ENCODE data around the gene ITIH3. TPM values are rescaled to one million over a fixed set of nuclear protein-coding genes. Genes with fewer than 3 reads are reported as not detected.
A peak's percentile ranks its signal among the peaks of the same experiment; 100 is the strongest.

Gene ITIH3, protein sequence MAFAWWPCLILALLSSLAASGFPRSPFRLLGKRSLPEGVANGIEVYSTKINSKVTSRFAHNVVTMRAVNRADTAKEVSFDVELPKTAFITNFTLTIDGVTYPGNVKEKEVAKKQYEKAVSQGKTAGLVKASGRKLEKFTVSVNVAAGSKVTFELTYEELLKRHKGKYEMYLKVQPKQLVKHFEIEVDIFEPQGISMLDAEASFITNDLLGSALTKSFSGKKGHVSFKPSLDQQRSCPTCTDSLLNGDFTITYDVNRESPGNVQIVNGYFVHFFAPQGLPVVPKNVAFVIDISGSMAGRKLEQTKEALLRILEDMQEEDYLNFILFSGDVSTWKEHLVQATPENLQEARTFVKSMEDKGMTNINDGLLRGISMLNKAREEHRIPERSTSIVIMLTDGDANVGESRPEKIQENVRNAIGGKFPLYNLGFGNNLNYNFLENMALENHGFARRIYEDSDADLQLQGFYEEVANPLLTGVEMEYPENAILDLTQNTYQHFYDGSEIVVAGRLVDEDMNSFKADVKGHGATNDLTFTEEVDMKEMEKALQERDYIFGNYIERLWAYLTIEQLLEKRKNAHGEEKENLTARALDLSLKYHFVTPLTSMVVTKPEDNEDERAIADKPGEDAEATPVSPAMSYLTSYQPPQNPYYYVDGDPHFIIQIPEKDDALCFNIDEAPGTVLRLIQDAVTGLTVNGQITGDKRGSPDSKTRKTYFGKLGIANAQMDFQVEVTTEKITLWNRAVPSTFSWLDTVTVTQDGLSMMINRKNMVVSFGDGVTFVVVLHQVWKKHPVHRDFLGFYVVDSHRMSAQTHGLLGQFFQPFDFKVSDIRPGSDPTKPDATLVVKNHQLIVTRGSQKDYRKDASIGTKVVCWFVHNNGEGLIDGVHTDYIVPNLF
- total RNA-seq (1 to 10 TPM; 2.0 to 4.0 TPM), polyA plus RNA-seq (ENCODE audit: insufficient read length in 2 of 2) (1 to 10 TPM in 1 of 2 donors, under 1 TPM in 1; 0.92 to 6.2 TPM)
- long read RNA-seq, donor 1, partial matches to known transcripts, result 101 of 106 reads
- long read RNA-seq, donor 1, other reads (novel, unspliced or antisense), result 5 of 106 reads
- long read RNA-seq, donor 2, result 0 reads
- long read RNA-seq, donor 3, result 0 reads
- long read RNA-seq, donor 4, result 0 reads

DNA sequence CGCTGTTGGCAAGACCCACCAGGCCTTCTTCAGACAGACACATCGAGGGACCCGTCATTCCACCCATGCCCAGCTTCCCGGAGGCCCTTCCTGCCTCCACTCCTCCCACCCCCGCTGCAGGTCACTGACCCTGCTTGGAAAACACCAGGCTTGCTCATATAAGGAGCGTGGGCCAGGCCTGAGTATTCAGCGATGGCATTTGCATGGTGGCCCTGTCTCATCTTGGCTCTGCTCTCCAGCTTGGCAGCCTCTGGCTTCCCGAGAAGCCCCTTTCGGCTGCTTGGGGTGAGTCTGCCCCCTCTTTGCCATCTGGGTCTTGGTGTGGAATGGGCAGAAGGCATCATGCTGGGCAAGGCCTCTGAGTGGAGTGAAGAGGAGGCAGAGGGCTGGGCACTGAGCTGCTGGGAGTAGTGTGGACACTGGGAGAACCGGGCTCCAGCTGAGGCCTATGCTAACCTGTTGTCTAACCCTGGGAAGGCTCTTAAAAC, at the start of gene ITIH3:
TSS of gene ITIH3 (plus strand) at position 185 of the 488 bp plus-strand sequence. CDS start at position 193, 8 bp downstream.
- H3K4me1 ChIP-seq (ENCODE audit: control insufficient read depth, insufficient read depth, low read length), result peaks cover 7% of the 10 kb centered on the region
- no peaks in the 10 kb centered on the region for H3K27me3 ChIP-seq (ENCODE audit: control insufficient read depth, insufficient read depth, low read length)
- H3K4me3 ChIP-seq (ENCODE audit: low read depth, low read length), result no peak within 1 kb of the TSS
- WGBS (ENCODE audit: insufficient coverage), result 79% methylated on average over 10 of the region's 10 CpGs
- no peaks in the 10 kb centered on the region for H3K9me3 ChIP-seq (ENCODE audit: control insufficient read depth, insufficient read depth, low read length)
- peak in 1 of 6 donors; percentile 7 for DNase-seq (ENCODE audit: low read depth in 4 of 6, low spot score in 6 of 6)
- no peaks in the 10 kb centered on the region for H3K36me3 ChIP-seq (ENCODE audit: control insufficient read depth, insufficient read depth, low read length)
- no peak within 1 kb of the TSS for H3K27ac ChIP-seq (ENCODE audit: low read depth, low read length)

DNA sequence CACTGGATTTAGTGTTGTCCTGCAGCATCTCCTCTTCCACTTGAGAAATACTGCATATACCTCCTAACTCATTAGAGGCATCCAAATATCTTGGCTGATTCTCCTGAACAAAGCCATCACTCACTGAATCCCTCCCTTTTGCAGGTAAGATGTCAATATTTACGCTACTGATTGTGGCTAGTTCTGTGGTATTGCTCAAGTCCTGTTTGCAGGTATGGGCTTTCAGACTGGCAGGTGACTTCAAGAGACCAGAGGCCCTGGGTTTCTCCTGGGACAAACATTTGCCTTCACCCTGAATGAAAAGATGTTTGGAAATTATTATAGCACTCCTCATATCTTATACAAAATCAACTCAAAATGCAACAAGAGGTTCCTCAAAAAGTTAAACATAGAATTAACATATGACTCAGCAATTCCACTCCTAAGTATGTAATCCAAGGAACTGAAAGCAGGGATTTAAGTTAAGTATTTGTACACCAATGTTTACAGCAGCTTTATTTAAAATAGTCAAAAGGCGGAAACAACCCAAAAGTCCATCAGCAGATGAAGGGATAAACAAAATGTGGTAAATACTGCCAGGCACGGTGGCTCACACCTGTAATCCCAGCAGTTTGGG, 42.4 kb upstream of the ITIH3 start:
- no peaks in the 10 kb centered on the region for H3K27me3 ChIP-seq (ENCODE audit: control insufficient read depth, insufficient read depth, low read length)
- DNase-seq (ENCODE audit: low read depth in 4 of 6, low spot score in 6 of 6), result no peak
- no peaks in the 10 kb centered on the region for H3K4me1 ChIP-seq (ENCODE audit: control insufficient read depth, insufficient read depth, low read length)
- H3K9me3 ChIP-seq (ENCODE audit: control insufficient read depth, insufficient read depth, low read length), result no peaks in the 10 kb centered on the region
- H3K4me3 ChIP-seq (ENCODE audit: low read depth, low read length), result no peak overlapping the region
- peaks cover 62% of the 10 kb centered on the region for H3K36me3 ChIP-seq (ENCODE audit: control insufficient read depth, insufficient read depth, low read length)
- 100% methylated on average over 2 of the region's 3 CpGs for WGBS (ENCODE audit: insufficient coverage)
- no peak overlapping the region for H3K27ac ChIP-seq (ENCODE audit: low read depth, low read length)

DNA sequence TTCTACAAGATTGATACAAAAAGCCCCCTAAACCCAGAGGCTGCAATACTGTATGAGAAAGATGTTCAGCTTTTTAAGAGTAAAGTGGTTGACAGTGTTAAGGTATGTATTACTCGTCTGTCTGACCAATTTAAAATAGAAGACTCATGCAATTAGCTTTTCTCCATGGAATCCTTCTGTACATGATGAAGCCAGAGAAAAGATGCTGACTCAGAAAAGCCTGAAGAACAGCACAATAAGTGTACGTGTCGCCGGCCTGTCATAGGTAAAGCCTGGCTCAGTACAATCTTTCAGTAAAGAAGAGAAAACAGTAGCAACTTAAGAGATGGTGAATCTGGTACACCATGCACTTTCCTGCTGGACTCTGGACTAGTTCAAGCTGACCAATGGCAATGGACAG, 40.2 kb upstream of the ITIH3 start:
- H3K4me3 ChIP-seq (ENCODE audit: low read depth, low read length), result no peak overlapping the region
- 92% methylated on average over 4 of the region's 4 CpGs for WGBS (ENCODE audit: insufficient coverage)
- no peak for DNase-seq (ENCODE audit: low read depth in 4 of 6, low spot score in 6 of 6)
- H3K36me3 ChIP-seq (ENCODE audit: control insufficient read depth, insufficient read depth, low read length), result peaks cover 64% of the 10 kb centered on the region
- H3K27me3 ChIP-seq (ENCODE audit: control insufficient read depth, insufficient read depth, low read length), result no peaks in the 10 kb centered on the region
- no peaks in the 10 kb centered on the region for H3K4me1 ChIP-seq (ENCODE audit: control insufficient read depth, insufficient read depth, low read length)
- H3K9me3 ChIP-seq (ENCODE audit: control insufficient read depth, insufficient read depth, low read length), result no peaks in the 10 kb centered on the region
- no peak overlapping the region for H3K27ac ChIP-seq (ENCODE audit: low read depth, low read length)

DNA sequence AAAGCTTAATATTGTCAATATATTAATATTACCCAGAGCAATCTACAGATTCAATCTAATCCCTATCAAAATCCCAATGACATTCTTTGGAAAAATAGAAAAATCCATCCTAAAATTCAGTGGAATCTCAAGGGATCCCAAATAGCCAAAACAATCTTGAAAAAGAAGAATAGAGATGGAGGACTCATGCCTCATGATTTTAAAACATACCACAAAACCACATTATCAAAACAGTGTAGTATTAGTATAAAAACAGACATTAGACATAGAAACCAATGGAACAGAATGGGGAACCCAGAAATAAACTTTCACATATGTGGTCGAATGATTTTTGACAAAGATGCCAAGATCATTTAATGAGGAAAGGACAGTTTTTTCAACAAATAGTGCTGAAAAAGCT, 38.5 kb upstream of the ITIH3 start:
- WGBS (ENCODE audit: insufficient coverage), result no CpG with 5 or more reads among the region's 1 CpG
- H3K9me3 ChIP-seq (ENCODE audit: control insufficient read depth, insufficient read depth, low read length), result no peaks in the 10 kb centered on the region
- peaks cover 53% of the 10 kb centered on the region for H3K36me3 ChIP-seq (ENCODE audit: control insufficient read depth, insufficient read depth, low read length)
- no peak overlapping the region for H3K4me3 ChIP-seq (ENCODE audit: low read depth, low read length)
- no peak overlapping the region for H3K27ac ChIP-seq (ENCODE audit: low read depth, low read length)
- no peak for DNase-seq (ENCODE audit: low read depth in 4 of 6, low spot score in 6 of 6)
- H3K27me3 ChIP-seq (ENCODE audit: control insufficient read depth, insufficient read depth, low read length), result no peaks in the 10 kb centered on the region
- no peaks in the 10 kb centered on the region for H3K4me1 ChIP-seq (ENCODE audit: control insufficient read depth, insufficient read depth, low read length)

DNA sequence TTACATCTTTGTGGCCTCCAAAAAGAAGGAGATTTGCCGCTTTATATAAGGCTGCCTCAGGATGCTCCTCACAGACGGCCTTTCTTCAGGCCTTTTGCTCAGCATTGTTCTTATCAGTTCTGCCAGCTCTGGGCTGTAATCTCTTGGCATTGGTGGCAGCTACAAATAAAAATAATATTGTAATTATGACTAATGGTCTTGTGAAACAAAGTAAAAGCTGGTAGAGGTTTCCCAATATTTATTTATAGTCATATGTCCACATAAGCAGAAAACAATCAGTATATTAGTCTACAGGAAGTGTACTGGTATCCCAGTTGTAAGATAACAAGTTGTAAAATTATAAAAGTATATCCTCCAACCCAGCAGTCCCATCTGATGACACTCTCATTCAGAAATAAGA, 31.1 kb upstream of the ITIH3 start:
- Histone ChIP-seq H3K36me3 (ENCODE audit: control insufficient read depth, insufficient read depth, low read length) (peaks cover 43% of the 10 kb centered on the region), H3K4me3 (ENCODE audit: low read depth, low read length) (no peak overlapping the region), H3K27ac (ENCODE audit: low read depth, low read length) (no peak overlapping the region), H3K9me3 (ENCODE audit: control insufficient read depth, insufficient read depth, low read length) (no peaks in the 10 kb centered on the region), H3K4me1 (ENCODE audit: control insufficient read depth, insufficient read depth, low read length) (no peaks in the 10 kb centered on the region), H3K27me3 (ENCODE audit: control insufficient read depth, insufficient read depth, low read length) (no peaks in the 10 kb centered on the region)
- 100% methylated on average over 1 of the region's 2 CpGs for WGBS (ENCODE audit: insufficient coverage)
- DNase-seq (ENCODE audit: low read depth in 4 of 6, low spot score in 6 of 6), result no peak

DNA sequence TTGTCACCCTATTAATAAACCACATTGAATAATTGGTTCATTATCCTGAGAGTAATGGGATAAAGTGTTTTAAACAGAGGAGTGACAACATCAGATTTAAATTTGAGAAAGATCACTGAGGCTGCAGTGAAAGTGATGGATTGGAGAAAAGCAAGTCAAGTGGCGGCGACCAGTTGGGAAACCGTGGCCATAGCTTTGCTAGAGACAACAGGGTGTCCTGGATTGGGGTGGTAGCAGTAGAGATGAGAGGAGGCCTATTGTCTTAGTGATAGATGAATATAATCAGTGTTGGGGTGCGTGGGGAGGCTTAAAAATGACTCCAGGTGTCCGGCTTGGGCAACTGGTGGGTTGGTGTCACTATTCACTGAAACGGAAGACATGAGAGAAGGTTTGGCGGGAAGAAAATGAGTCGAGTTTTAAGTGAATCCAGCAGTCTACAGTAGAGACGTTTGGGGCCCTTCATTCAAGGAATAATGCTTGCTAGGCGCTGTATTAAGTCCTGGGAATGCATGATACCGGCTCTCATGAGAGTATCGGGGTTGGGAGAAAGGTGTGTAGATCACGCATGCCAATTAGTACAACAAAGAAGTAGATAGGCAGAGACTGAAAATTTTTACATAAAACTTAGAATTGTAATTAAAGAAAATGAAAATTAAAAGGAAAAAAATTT, 24.7 kb upstream of the ITIH3 start:
- peak in 1 of 6 donors; percentile 9 for DNase-seq (ENCODE audit: low read depth in 4 of 6, low spot score in 6 of 6)
- WGBS (ENCODE audit: insufficient coverage), result 14% methylated on average over 12 of the region's 13 CpGs
- peak overlapping the region; percentile 78 for H3K4me3 ChIP-seq (ENCODE audit: low read depth, low read length)
- no peaks in the 10 kb centered on the region for H3K27me3 ChIP-seq (ENCODE audit: control insufficient read depth, insufficient read depth, low read length)
- H3K4me1 ChIP-seq (ENCODE audit: control insufficient read depth, insufficient read depth, low read length), result peaks cover 5% of the 10 kb centered on the region
- H3K27ac ChIP-seq (ENCODE audit: low read depth, low read length), result no peak overlapping the region
- H3K36me3 ChIP-seq (ENCODE audit: control insufficient read depth, insufficient read depth, low read length), result peaks cover 15% of the 10 kb centered on the region
- H3K9me3 ChIP-seq (ENCODE audit: control insufficient read depth, insufficient read depth, low read length), result no peaks in the 10 kb centered on the region

DNA sequence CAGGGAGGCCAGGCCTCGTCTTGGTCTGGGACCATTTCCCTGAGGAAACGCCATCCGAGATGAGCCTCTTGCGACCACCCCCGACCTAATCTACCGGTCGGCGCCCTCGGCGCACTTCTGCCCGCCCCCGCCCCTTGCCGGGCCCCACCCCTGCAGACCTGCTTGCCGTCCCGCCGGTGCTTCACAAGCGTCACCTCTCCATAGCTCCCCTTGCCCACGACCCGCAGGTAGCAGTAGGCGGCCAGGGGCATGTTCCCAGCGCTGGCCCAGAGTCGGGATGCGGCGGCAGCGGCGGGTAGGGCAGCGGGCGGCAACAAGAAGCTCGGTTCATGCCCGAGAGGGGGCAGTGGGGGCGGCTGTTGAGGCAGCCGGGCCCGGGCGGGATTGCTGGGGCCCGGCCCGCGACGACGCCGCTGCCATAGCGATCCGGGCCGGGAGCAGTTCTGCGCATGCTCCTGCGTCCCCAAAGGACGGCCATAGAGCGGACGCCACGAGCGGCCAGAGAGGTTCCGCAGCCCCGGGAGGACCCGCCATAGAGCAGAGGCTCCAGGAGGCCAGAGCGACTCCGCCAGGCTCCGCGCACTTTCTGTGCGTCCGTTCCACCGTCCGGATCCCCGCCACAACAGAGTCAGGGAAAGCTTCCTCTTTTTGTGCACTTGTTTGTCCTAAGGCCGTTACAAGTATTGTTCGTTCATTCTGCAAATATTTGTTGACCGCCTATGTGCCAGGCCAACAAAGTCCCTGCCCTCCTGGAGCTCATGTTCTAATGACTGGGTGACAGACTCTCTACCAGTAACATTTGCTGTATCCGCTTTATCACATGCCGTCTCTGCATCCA, 23.9 kb upstream of the ITIH3 start, which contains the start of gene NEK4:
TSS of gene NEK4 (minus strand) at position 445 of the 838 bp plus-strand sequence. CDS start at position 251, 194 bp downstream.
- Histone ChIP-seq H3K36me3 (ENCODE audit: control insufficient read depth, insufficient read depth, low read length) (peaks cover 12% of the 10 kb centered on the region), H3K4me1 (ENCODE audit: control insufficient read depth, insufficient read depth, low read length) (peaks cover 5% of the 10 kb centered on the region), H3K27ac (ENCODE audit: low read depth, low read length) (peak within 1 kb of the TSS; percentile 73), H3K4me3 (ENCODE audit: low read depth, low read length) (peak within 1 kb of the TSS; percentile 78), H3K27me3 (ENCODE audit: control insufficient read depth, insufficient read depth, low read length) (no peaks in the 10 kb centered on the region), H3K9me3 (ENCODE audit: control insufficient read depth, insufficient read depth, low read length) (no peaks in the 10 kb centered on the region)
- under 1% methylated on average over 67 of the region's 67 CpGs for WGBS (ENCODE audit: insufficient coverage)
- DNase-seq (ENCODE audit: low read depth in 4 of 6, low spot score in 6 of 6), result peak; percentile 82 to 98 (median 88)

DNA sequence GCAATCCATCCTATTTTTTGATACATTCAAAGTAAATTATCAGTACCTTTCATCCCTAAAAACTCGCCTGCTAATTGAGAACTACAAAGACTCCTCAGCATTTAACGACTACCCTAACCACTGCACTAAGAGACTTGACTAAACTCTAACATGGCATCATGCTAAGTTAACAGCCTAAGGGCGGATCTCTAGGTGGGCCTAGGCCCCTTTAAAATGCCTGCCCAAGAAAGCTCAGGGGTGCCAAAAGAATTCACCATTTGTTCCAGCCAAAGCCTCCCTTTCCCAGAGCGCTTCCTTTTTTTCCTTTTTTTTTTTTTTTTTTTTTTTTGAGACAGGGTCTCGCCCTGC, 23.3 kb upstream of the ITIH3 start:
- 36% methylated on average over 4 of the region's 5 CpGs for WGBS (ENCODE audit: insufficient coverage)
- H3K4me1 ChIP-seq (ENCODE audit: control insufficient read depth, insufficient read depth, low read length), result peaks cover 5% of the 10 kb centered on the region
- H3K27ac ChIP-seq (ENCODE audit: low read depth, low read length), result peak overlapping the region; percentile 73
- no peaks in the 10 kb centered on the region for H3K9me3 ChIP-seq (ENCODE audit: control insufficient read depth, insufficient read depth, low read length)
- peak overlapping the region; percentile 78 for H3K4me3 ChIP-seq (ENCODE audit: low read depth, low read length)
- H3K27me3 ChIP-seq (ENCODE audit: control insufficient read depth, insufficient read depth, low read length), result no peaks in the 10 kb centered on the region
- H3K36me3 ChIP-seq (ENCODE audit: control insufficient read depth, insufficient read depth, low read length), result peaks cover 12% of the 10 kb centered on the region
- DNase-seq (ENCODE audit: low read depth in 4 of 6, low spot score in 6 of 6), result no peak

Measured in spinal cord (tissue), 10 donors.